Measurements from ENCODE around the gene COL25A1. TPM values are rescaled to one million over a fixed set of nuclear protein-coding genes. Genes with fewer than 3 reads are reported as not detected.

COL25A1 gene
- total and polyA plus RNA-seq, 2 donors (not counting 3 experiments of a cell fraction or from before 2014, with no cell fraction given): 0.21 to 3.5 TPM

- Histone ChIP-seq H3K9me1 (replicated peaks; ENCODE audit: control insufficient read depth, extremely low read depth, insufficient read depth, low read length) (no peaks in the 10 kb centered on the region), H3K4me2 (ENCODE audit: insufficient read depth, low read length) (no peak overlapping the region), H3K27ac (ENCODE audit: insufficient read depth, low read depth, low read length) (no peak overlapping the region), H2AFZ (ENCODE audit: low read depth, low read length) (no peak overlapping the region), H3K79me2 (ENCODE audit: control insufficient read depth, insufficient read depth, low read length) (no peaks in the 10 kb centered on the region), H3K36me3 (ENCODE audit: control insufficient read depth in 2 of 2, extremely low read depth in 1 of 2, insufficient read depth in 2 of 2, low read length in 2 of 2) (no peaks in the 10 kb centered on the region), H4K20me1 (replicated peaks; ENCODE audit: control insufficient read depth, extremely low read depth, insufficient read depth, low read length) (no peaks in the 10 kb centered on the region), H3K9ac (replicated peaks; ENCODE audit: extremely low read depth, insufficient read depth, low read length) (no peak overlapping the region), H3K4me3 (replicated peaks in 1 of 3; ENCODE audit: insufficient read depth in 1 of 3, low read depth in 1 of 3, low read length in 3 of 3) (no peak overlapping the region), H3K4me1 (ENCODE audit: control insufficient read depth, extremely low read depth, insufficient read depth, low read length) (no peaks in the 10 kb centered on the region), H3K27me3 (ENCODE audit: control insufficient read depth in 2 of 2, insufficient read depth in 2 of 2, low read length in 2 of 2) (no peaks in the 10 kb centered on the region), H3K9me3 (replicated peaks; ENCODE audit: control insufficient read depth, insufficient read depth, low read length) (no peaks in the 10 kb centered on the region)
- DNase-seq (ENCODE audit: low read depth, low spot score): no peak
- no peak for TF ChIP-seq MYC (IDR thresholded peaks at IDR 0.05; ENCODE audit: low read depth, low read length)
- TF ChIP-seq, protein P1, sequence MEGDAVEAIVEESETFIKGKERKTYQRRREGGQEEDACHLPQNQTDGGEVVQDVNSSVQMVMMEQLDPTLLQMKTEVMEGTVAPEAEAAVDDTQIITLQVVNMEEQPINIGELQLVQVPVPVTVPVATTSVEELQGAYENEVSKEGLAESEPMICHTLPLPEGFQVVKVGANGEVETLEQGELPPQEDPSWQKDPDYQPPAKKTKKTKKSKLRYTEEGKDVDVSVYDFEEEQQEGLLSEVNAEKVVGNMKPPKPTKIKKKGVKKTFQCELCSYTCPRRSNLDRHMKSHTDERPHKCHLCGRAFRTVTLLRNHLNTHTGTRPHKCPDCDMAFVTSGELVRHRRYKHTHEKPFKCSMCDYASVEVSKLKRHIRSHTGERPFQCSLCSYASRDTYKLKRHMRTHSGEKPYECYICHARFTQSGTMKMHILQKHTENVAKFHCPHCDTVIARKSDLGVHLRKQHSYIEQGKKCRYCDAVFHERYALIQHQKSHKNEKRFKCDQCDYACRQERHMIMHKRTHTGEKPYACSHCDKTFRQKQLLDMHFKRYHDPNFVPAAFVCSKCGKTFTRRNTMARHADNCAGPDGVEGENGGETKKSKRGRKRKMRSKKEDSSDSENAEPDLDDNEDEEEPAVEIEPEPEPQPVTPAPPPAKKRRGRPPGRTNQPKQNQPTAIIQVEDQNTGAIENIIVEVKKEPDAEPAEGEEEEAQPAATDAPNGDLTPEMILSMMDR (IDR thresholded peaks at IDR 0.05; ENCODE audit: extremely low read depth in 1 of 2, insufficient read depth in 1 of 2, low read depth in 1 of 2, low read length in 2 of 2): no peak
- no peak for TF ChIP-seq FOS (IDR thresholded peaks at IDR 0.05; ENCODE audit: borderline replicate concordance, insufficient read depth, low read length)
- no peak for TF ChIP-seq JUN (IDR thresholded peaks at IDR 0.05; ENCODE audit: borderline replicate concordance, insufficient read depth, insufficient read length, low read depth)
- no peak for TF ChIP-seq POLR2A (IDR thresholded peaks at IDR 0.05; ENCODE audit: low read depth, low read length)
- TF ChIP-seq POLR2AphosphoS5 (IDR thresholded peaks at IDR 0.05; ENCODE audit: insufficient read depth, low read depth, low read length): no peak
- no peak for TF ChIP-seq GATA2 (IDR thresholded peaks at IDR 0.05; ENCODE audit: insufficient read depth, insufficient read length, low read depth, low read length)
- no peak for TF ChIP-seq EZH2 (IDR thresholded peaks at IDR 0.05; ENCODE audit: borderline replicate concordance, low read depth, low read length, severe bottlenecking)
- TF ChIP-seq MAX (IDR thresholded peaks at IDR 0.05; ENCODE audit: insufficient read depth, insufficient read length): no peak
- no peak for FAIRE-seq
- dilution Hi-C loops (cut with MboI; ENCODE audit: extremely low pct_ligation_motif_present, low sequenced_read_pairs): no loop called here
- POLR2A ChIA-PET: no interaction called here
- CTCF ChIA-PET: interaction anchor here (1.5 kb wide), 1 partner anchor 19 kb away, joined by 5 read pairs; no protein-coding TSS in a partner anchor
- intact Hi-C loops (cut with micrococcal nuclease): no loop called here
- no TSS peak for BruUV-seq (replicated peaks)
Observed at GRCh38 chr4:109094056-109094455, 208.4 kb downstream of the COL25A1 start.
